Memory B cell (primary cell): ENCODE results near the gene CCNA1.

ENCODE experiments used
- ATAC-seq: fragments of 150-1000 bp; cut with Tn5 transposase; 2 replicates; pipeline ENCODE4 v1.10.0; 2021; ENCODE audit warnings: low read depth, mild to moderate bottlenecking, moderate library complexity
- DNase-seq, 2 donors: peaks; one replicate each; pipeline ENCODE4 v3.0.0; 2022; ENCODE audit warnings: low spot score in 2 of 2
- H3K27ac Mint-ChIP-seq: one replicate; pipeline ENCODE4 v1.8.0; 2022; ENCODE audit warnings: mild to moderate bottlenecking, moderate library complexity, mixed read lengths
- H3K27me3 Mint-ChIP-seq: one replicate; pipeline ENCODE4 v1.8.0; 2022; ENCODE audit warnings: mixed read lengths
- H3K36me3 Mint-ChIP-seq: one replicate; pipeline ENCODE4 v1.8.0; 2022; ENCODE audit warnings: mild to moderate bottlenecking, mixed read lengths
- H3K4me1 Mint-ChIP-seq: one replicate; pipeline ENCODE4 v1.8.0; 2022; ENCODE audit warnings: mixed read lengths
- H3K4me3 Mint-ChIP-seq: one replicate; pipeline ENCODE4 v1.8.0; 2022; ENCODE audit warnings: mild to moderate bottlenecking, moderate library complexity, mixed read lengths
- H3K9me3 Mint-ChIP-seq: one replicate; pipeline ENCODE4 v1.8.0; 2022; ENCODE audit warnings: mixed read lengths

Gene CCNA1

GRCh38 chr13:36480726-36481427 is 48.6 kb downstream of the CCNA1 start:
- Mint-ChIP-seq H3K4me3 (no peak overlapping the region), H3K36me3 (no peaks in the 10 kb centered on the region), H3K27ac (no peak overlapping the region), H3K9me3 (peaks cover 14% of the 10 kb centered on the region), H3K4me1 (peaks cover 5% of the 10 kb centered on the region), H3K27me3 (no peaks in the 10 kb centered on the region)
- ATAC-seq: no peak
- no peak for DNase-seq

- DNase-seq (no peak), ATAC-seq (no peak)
- no peak overlapping the region for H3K27ac Mint-ChIP-seq
- H3K36me3 Mint-ChIP-seq: no peaks in the 10 kb centered on the region
- H3K9me3 Mint-ChIP-seq: peaks cover 4% of the 10 kb centered on the region
- no peak overlapping the region for H3K4me3 Mint-ChIP-seq
- H3K4me1 Mint-ChIP-seq: no peaks in the 10 kb centered on the region
- peaks cover 7% of the 10 kb centered on the region for H3K27me3 Mint-ChIP-seq
These were observed 57.8 kb downstream of the CCNA1 start for GRCh38 chr13:36490055-36490454.
